HG02798 (cell line): ENCODE measurements around the gene PCDHA9.
"Not testable (repeated sequence)": the region's sequence is repeated elsewhere in the genome, so short reads cannot be mapped to it uniquely, and the experiment has no call there.

ENCODE experiments used
- ATAC-seq: cut with Tn5 transposase; IDR thresholded peaks from one replicate; pipeline ENCODE4 v1.9.1; 2021; ENCODE audit warnings: mild to moderate bottlenecking; ENCODE audit not compliant: unreplicated experiment, poor library complexity

PCDHA9 gene

GRCh38 chr5:140848139-140849102 is at the start of gene PCDHA9:
TSS of gene PCDHA9 (plus strand) at chr5:140848382. CDS start at chr5:140848496, 114 bp downstream.
- ATAC-seq = not testable (repeated sequence)

GRCh38 chr5:140800816-140801493 is 47.2 kb upstream of the PCDHA9 start, which contains the start of gene PCDHA3:
TSS of gene PCDHA3 (plus strand) at chr5:140801057.
- ATAC-seq = no peak

GRCh38 chr5:140801494-140801841 is 46.7 kb upstream of the PCDHA9 start:
- ATAC-seq = no peak

GRCh38 chr5:140802381-140802780 is 45.8 kb upstream of the PCDHA9 start:
- not testable (repeated sequence) for ATAC-seq

- ATAC-seq = no peak
Observed at GRCh38 chr5:140802781-140803271, 45.4 kb upstream of the PCDHA9 start.

- ATAC-seq = no peak
Observed at GRCh38 chr5:140806834-140807775, 41.1 kb upstream of the PCDHA9 start, which contains the start of gene PCDHA4. TSS of gene PCDHA4 (plus strand) at chr5:140807068.

GRCh38 chr5:140808241-140808888 is 39.8 kb upstream of the PCDHA9 start:
- ATAC-seq = not testable (repeated sequence)

GRCh38 chr5:140808889-140809291 is 39.3 kb upstream of the PCDHA9 start:
- no peak for ATAC-seq

- ATAC-seq = no peak
Observed at GRCh38 chr5:140821375-140822280, 26.6 kb upstream of the PCDHA9 start, which contains the start of gene PCDHA5. TSS of gene PCDHA5 (plus strand) at chr5:140821613.

- no peak for ATAC-seq
Observed at GRCh38 chr5:140822281-140822629, 25.9 kb upstream of the PCDHA9 start.

- ATAC-seq = not testable (repeated sequence)
Observed at GRCh38 chr5:140822969-140823368, 25.2 kb upstream of the PCDHA9 start.

GRCh38 chr5:140823475-140823874 is 24.7 kb upstream of the PCDHA9 start:
- ATAC-seq = no peak

- ATAC-seq = no peak
Observed at GRCh38 chr5:140827704-140828361, 20.3 kb upstream of the PCDHA9 start, which contains the start of gene PCDHA6. TSS of gene PCDHA6 (plus strand) at chr5:140827960. CDS start at chr5:140828092, 132 bp downstream.

- no peak for ATAC-seq
Observed at GRCh38 chr5:140828362-140828737, 19.8 kb upstream of the PCDHA9 start.

- not testable (repeated sequence) for ATAC-seq
Observed at GRCh38 chr5:140829511-140830501, 18.4 kb upstream of the PCDHA9 start.

GRCh38 chr5:140833993-140834392 is 14.2 kb upstream of the PCDHA9 start, which contains the start of gene PCDHA7:
TSS of gene PCDHA7 (plus strand) at chr5:140834269. CDS start at chr5:140834384, 115 bp downstream.
- ATAC-seq = no peak
